Measurements from ENCODE around the gene ZNF550. TPM values are rescaled to one million over a fixed set of nuclear protein-coding genes. Genes with fewer than 3 reads are reported as not detected.
A peak's percentile ranks its signal among the peaks of the same experiment; 100 is the strongest.

ZNF550 gene
- total and polyA plus RNA-seq, 9 donors, result 8.2 to 13.9 (median 10.9) TPM

DNA sequence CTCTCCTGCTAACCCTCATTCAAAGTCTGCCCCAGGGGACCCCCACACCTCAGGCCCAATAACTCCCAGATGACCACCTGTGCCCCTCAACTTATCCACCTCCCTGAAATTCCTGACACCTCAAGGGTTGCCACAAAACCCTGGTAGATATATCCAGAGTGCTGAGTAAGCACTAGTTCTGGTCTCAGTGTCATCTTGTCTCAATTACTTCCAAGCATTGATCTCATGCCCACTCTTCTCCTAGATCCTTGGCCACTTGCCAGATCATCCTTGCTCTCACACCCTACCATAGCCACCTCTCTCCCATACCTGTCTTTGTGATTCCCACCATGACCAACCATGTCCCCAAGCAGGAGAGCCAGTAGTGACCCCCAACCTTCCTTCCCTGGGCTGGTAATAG is 17.0 kb upstream of the ZNF550 start:
- peaks cover 60% of the 10 kb centered on the region for H3K9me3 ChIP-seq (replicated peaks; ENCODE audit: control insufficient read depth, low read depth, low read length)

DNA sequence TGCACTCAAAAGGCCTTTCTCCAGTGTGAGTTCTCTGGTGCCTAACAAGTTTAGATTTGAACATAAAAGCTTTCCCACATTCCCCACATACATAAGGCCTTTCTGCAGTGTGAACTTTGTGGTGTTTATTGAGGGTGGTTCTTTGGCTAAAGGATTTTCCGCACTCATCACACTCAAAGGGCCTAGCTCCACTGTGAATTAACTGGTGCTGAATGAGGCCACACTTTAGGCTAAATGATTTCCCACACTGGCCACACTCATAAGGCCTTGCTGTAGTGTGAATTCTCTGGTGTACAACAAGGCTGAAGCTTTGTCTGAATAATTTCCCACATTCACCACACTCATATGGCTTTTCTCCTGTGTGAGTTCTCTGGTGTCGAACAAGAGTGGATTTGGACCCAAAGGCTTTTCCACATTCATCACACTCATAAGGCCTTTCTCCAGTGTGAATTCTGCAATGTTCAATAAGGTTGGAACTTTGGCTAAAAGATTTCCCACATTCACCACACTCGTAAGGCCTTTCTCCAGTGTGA is 12.8 kb upstream of the ZNF550 start:
- Histone ChIP-seq H3K4me3 (ENCODE audit: low read length) (no peak overlapping the region), H3K9me3 (replicated peaks; ENCODE audit: control insufficient read depth, low read depth, low read length) (peaks cover 95% of the 10 kb centered on the region), H3K27ac (ENCODE audit: low read length) (no peak overlapping the region), H3K27me3 (ENCODE audit: control insufficient read depth, insufficient read depth, low read length) (no peaks in the 10 kb centered on the region), H3K4me1 (ENCODE audit: control insufficient read depth, insufficient read depth, low read length) (no peaks in the 10 kb centered on the region), H3K36me3 (ENCODE audit: control insufficient read depth, insufficient read depth, low read length) (peaks cover 59% of the 10 kb centered on the region)
- no peak for DNase-seq
- no CpG with 5 or more reads among the region's 3 CpGs for WGBS (ENCODE audit: insufficient coverage)

More for the DNA sequence above, 17.0 kb upstream of the ZNF550 start:
- H3K27ac ChIP-seq (ENCODE audit: low read length), result no peak overlapping the region
- H3K27me3 ChIP-seq (ENCODE audit: control insufficient read depth, insufficient read depth, low read length), result no peaks in the 10 kb centered on the region
- H3K4me1 ChIP-seq (ENCODE audit: control insufficient read depth, insufficient read depth, low read length), result peaks cover 5% of the 10 kb centered on the region
- DNase-seq, result no peak
- no peak overlapping the region for H3K4me3 ChIP-seq (ENCODE audit: low read length)
- peaks cover 53% of the 10 kb centered on the region for H3K36me3 ChIP-seq (ENCODE audit: control insufficient read depth, insufficient read depth, low read length)

DNA sequence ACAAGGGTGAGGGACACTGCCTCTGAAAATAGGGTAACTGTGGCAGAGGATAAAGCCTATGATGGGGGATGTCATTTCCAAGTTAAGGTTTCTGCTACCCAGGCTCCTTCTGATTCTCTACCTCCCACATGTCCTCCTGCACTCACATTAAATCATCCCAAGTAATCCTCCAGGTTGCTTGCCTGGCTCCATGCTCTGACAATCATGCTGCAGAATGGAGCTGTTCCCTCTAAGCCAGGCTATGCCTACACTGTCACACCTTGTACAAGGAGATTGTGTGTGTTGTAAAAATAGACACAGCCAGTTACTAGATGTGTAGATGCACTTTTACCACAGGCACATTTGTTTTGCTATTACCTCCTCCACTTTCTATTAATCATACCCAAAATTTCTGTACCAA is 11.0 kb upstream of the ZNF550 start:
- Histone ChIP-seq H3K27me3 (ENCODE audit: control insufficient read depth, insufficient read depth, low read length) (peaks cover 2% of the 10 kb centered on the region), H3K4me1 (ENCODE audit: control insufficient read depth, insufficient read depth, low read length) (no peaks in the 10 kb centered on the region), H3K36me3 (ENCODE audit: control insufficient read depth, insufficient read depth, low read length) (peaks cover 46% of the 10 kb centered on the region), H3K27ac (ENCODE audit: low read length) (no peak overlapping the region), H3K4me3 (ENCODE audit: low read length) (no peak overlapping the region), H3K9me3 (replicated peaks; ENCODE audit: control insufficient read depth, low read depth, low read length) (peaks cover 95% of the 10 kb centered on the region)
- DNase-seq, result no peak

DNA sequence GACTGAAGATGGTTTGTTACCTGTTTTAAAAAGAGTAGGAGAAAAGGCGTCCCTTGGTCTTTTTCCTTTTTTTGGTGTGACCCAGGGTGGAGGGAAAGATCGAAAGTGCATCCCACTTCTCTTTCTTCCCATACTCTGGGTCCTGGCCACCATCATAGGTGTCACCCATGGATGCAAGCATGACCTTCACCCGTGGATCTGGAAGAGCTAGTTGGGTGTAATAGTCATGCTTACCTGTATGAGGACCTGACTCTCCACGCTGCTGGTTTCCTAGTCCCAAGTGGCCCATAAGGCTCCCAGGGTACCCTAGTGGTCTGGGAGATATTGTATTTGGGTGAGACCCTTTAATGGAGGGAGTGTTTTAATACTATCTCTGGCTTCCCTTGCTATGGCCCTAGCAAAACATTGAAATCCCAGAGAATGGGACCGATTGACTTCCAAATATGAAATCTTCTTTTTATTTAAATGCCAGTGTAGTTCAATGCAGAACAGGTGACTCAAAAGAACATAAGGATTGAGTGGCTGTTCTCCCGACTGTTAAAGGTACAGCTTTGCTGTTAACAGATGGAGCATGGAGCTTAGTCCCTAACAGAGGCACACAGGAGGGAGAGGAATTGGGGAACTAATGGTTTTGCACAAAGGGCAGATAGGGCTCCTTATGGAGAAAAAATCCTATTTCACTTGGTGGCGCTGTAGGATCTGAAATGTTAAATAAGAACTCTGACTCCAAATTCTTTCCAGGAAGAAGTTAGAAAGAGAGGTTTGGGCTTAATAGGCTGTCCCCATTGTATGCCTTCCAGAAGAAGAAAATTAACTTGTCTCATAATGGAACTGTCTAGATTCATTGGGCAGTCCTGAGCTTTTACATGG is 7.0 kb upstream of the ZNF550 start:
- Histone ChIP-seq H3K9me3 (replicated peaks; ENCODE audit: control insufficient read depth, low read depth, low read length) (peaks cover 77% of the 10 kb centered on the region), H3K4me1 (ENCODE audit: control insufficient read depth, insufficient read depth, low read length) (no peaks in the 10 kb centered on the region), H3K27ac (ENCODE audit: low read length) (no peak overlapping the region), H3K4me3 (ENCODE audit: low read length) (no peak overlapping the region), H3K27me3 (ENCODE audit: control insufficient read depth, insufficient read depth, low read length) (peaks cover 2% of the 10 kb centered on the region), H3K36me3 (ENCODE audit: control insufficient read depth, insufficient read depth, low read length) (peaks cover 5% of the 10 kb centered on the region)
- peak; percentile 15 for DNase-seq
- WGBS (ENCODE audit: insufficient coverage), result 67% methylated on average over 1 of the region's 7 CpGs

DNA sequence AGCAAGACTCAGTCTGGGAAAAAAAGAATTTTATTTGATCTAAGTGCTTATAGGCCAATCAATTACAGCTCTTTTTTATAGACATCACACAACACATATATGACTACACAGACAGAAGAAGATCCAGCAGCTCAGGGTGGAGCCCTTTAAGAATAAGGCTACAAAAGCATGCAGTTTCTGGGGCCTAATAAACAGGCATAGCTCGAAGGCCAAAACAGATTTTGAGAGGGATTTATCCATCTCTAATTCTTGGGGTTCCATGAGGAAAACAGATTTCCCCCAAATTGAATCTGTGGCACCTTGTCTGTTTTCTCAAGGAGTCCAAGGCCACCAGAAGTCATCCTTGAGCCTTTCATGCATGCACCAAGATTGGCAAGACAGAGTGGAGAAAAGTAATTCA is 3.9 kb upstream of the ZNF550 start:
- Histone ChIP-seq H3K9me3 (replicated peaks; ENCODE audit: control insufficient read depth, low read depth, low read length) (peaks cover 57% of the 10 kb centered on the region), H3K36me3 (ENCODE audit: control insufficient read depth, insufficient read depth, low read length) (no peaks in the 10 kb centered on the region), H3K27ac (ENCODE audit: low read length) (no peak overlapping the region), H3K27me3 (ENCODE audit: control insufficient read depth, insufficient read depth, low read length) (peaks cover 2% of the 10 kb centered on the region), H3K4me3 (ENCODE audit: low read length) (no peak overlapping the region), H3K4me1 (ENCODE audit: control insufficient read depth, insufficient read depth, low read length) (peaks cover 11% of the 10 kb centered on the region)
- DNase-seq, result no peak
- no CpG with 5 or more reads among the region's 1 CpG for WGBS (ENCODE audit: insufficient coverage)

DNA sequence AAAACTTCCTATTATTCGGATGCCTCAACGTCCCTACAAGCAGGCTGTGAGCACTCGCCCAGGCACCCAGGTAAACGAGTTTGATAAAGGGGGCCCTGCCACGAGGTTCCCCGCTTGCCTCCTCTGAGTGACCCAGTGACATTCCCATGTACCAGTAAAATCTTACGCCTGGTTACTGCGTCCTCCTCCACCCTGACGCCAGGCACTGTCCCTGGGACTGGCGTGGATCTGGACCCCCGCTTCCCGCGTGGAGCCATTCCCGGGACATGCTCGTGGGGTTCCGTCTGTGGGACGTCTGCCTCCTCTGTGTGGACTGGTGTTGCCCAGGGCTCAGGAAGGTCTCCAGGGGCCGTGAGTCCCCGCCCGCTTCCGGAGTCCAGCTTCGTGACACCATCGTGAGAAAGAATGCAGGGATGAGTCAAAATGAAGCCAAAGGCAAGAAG is 407 bp upstream of the ZNF550 start:
- Histone ChIP-seq H3K27me3 (ENCODE audit: control insufficient read depth, insufficient read depth, low read length) (no peaks in the 10 kb centered on the region), H3K27ac (ENCODE audit: low read length) (peak overlapping the region; percentile 62), H3K9me3 (replicated peaks; ENCODE audit: control insufficient read depth, low read depth, low read length) (peaks cover 23% of the 10 kb centered on the region), H3K4me1 (ENCODE audit: control insufficient read depth, insufficient read depth, low read length) (peaks cover 20% of the 10 kb centered on the region), H3K4me3 (ENCODE audit: low read length) (peak overlapping the region; percentile 99), H3K36me3 (ENCODE audit: control insufficient read depth, insufficient read depth, low read length) (peaks cover 15% of the 10 kb centered on the region)
- 18% methylated on average over 23 of the region's 23 CpGs for WGBS (ENCODE audit: insufficient coverage)
- DNase-seq, result peak; percentile 48

DNA sequence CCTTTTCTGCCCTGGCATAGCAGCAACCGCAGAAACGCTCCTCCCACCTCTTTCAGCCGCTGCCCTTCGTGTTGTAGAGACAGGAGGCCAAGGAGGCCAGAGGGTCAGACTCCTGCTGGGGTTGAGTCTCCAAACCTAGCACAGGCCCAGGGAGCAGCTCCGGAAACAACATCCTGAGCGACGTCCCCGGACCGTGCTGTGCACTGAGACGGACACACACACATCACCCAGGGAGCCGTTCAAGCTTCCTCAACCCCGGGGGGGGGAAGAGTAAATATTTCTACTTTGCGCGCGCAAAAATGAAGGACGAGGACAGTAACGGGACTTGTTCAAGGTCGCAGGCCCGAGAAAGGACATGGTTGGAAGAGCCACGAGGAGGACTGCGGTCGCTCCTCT is 657 bp downstream of the ZNF550 start:
- Histone ChIP-seq H3K27me3 (ENCODE audit: control insufficient read depth, insufficient read depth, low read length) (no peaks in the 10 kb centered on the region), H3K9me3 (replicated peaks; ENCODE audit: control insufficient read depth, low read depth, low read length) (peaks cover 19% of the 10 kb centered on the region), H3K4me3 (ENCODE audit: low read length) (peak overlapping the region; percentile 99), H3K4me1 (ENCODE audit: control insufficient read depth, insufficient read depth, low read length) (peaks cover 20% of the 10 kb centered on the region), H3K36me3 (ENCODE audit: control insufficient read depth, insufficient read depth, low read length) (peaks cover 26% of the 10 kb centered on the region), H3K27ac (ENCODE audit: low read length) (peak overlapping the region; percentile 81)
- peak; percentile 16 for DNase-seq
- WGBS (ENCODE audit: insufficient coverage), result under 1% methylated on average over 15 of the region's 22 CpGs

DNA sequence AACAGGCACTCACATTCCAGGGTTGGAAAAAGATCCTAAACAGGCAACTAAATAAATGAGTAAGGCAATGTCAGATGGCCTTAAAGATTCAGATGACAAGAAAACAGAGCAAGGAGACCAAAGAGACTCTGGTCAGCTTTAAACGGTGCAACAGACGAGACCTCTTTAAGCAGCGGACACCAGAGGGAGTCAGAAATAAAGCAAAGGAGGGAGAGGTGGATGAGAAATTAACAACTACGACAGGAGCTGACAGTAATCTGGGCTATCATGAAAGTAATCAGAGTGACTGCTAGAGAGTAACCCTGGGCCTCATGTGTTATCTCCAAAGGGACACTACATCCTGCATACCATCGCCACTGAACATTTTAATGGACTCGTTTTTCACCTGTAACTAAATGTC is 1.1 kb downstream of the ZNF550 start:
- Histone ChIP-seq H3K4me1 (ENCODE audit: control insufficient read depth, insufficient read depth, low read length) (peaks cover 20% of the 10 kb centered on the region), H3K9me3 (replicated peaks; ENCODE audit: control insufficient read depth, low read depth, low read length) (peaks cover 20% of the 10 kb centered on the region), H3K36me3 (ENCODE audit: control insufficient read depth, insufficient read depth, low read length) (peaks cover 30% of the 10 kb centered on the region), H3K27me3 (ENCODE audit: control insufficient read depth, insufficient read depth, low read length) (no peaks in the 10 kb centered on the region), H3K27ac (ENCODE audit: low read length) (no peak overlapping the region), H3K4me3 (ENCODE audit: low read length) (peak overlapping the region; percentile 99)
- DNase-seq, result no peak
- WGBS (ENCODE audit: insufficient coverage), result 5% methylated on average over 5 of the region's 6 CpGs

DNA sequence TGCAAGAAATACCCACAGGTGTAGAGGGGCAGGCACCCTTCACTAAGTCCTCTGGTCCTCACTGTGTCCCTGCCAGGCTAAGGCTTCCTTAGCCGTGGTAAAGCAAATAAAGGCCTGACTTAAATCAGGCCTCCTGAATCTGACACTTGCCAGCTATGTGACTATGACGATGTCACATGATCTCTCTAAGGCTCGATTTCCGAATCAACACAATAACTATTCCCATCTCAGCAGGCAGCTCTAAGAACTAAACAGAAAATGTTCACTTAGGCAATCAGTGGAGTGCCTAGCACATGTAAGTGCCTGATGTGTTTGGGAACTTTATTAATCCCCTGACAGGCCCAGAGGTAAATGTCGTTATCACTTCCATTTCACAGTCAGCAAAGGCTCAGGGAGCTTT is 2.0 kb downstream of the ZNF550 start:
- WGBS (ENCODE audit: insufficient coverage), result 83% methylated on average over 2 of the region's 5 CpGs

DNA sequence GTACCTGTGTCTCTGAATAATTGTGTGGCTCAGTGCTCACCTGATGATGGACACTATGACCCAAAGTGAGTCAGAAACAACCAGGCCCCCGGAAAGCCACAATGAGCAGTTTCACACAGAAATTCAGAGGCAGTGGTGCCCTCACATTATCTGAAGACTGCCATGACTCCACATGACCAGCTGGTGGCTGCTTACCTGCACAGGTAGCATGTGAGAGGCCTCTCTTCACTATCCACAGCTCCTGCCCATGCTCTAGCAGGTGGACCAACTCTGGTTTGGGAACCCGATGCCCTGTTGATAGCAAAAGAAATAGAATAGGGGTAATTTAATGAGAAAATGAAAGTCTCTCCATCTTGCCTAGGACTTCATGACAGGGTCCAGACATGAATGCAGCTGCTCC is 7.2 kb downstream of the ZNF550 start:
- no peak overlapping the region for H3K4me3 ChIP-seq (ENCODE audit: low read length)
- no peaks in the 10 kb centered on the region for H3K27me3 ChIP-seq (ENCODE audit: control insufficient read depth, insufficient read depth, low read length)
- H3K4me1 ChIP-seq (ENCODE audit: control insufficient read depth, insufficient read depth, low read length), result no peaks in the 10 kb centered on the region
- no peak for DNase-seq
- H3K9me3 ChIP-seq (replicated peaks; ENCODE audit: control insufficient read depth, low read depth, low read length), result peaks cover 44% of the 10 kb centered on the region
- peaks cover 78% of the 10 kb centered on the region for H3K36me3 ChIP-seq (ENCODE audit: control insufficient read depth, insufficient read depth, low read length)
- 100% methylated on average over 1 of the region's 2 CpGs for WGBS (ENCODE audit: insufficient coverage)
- no peak overlapping the region for H3K27ac ChIP-seq (ENCODE audit: low read length)

More for the DNA sequence above, 2.0 kb downstream of the ZNF550 start:
- Histone ChIP-seq H3K9me3 (replicated peaks; ENCODE audit: control insufficient read depth, low read depth, low read length) (peaks cover 25% of the 10 kb centered on the region), H3K27ac (ENCODE audit: low read length) (no peak overlapping the region), H3K4me1 (ENCODE audit: control insufficient read depth, insufficient read depth, low read length) (peaks cover 20% of the 10 kb centered on the region), H3K36me3 (ENCODE audit: control insufficient read depth, insufficient read depth, low read length) (peaks cover 39% of the 10 kb centered on the region), H3K27me3 (ENCODE audit: control insufficient read depth, insufficient read depth, low read length) (no peaks in the 10 kb centered on the region), H3K4me3 (ENCODE audit: low read length) (no peak overlapping the region)
- no peak for DNase-seq

Data from muscle of leg (tissue), 11 donors.